Neural cell (in vitro differentiated cells): ENCODE results near the gene CACNA2D1.

Experiments
- EP300 ChIP-seq: fragments of 450-650 bp; conservative IDR thresholded peaks from 2 replicates; pipeline ENCODE4 v1.6.1; 2014; ENCODE audit warnings: antibody characterized with exemption, mild to moderate bottlenecking, moderate library complexity; ENCODE audit not compliant: poor library complexity, severe bottlenecking
- EZH2 ChIP-seq: fragments of 200-600, 300-800 bp; shearing (Covaris generic), sonication (generic); IDR thresholded peaks from 2 replicates; pipeline ENCODE4 v1.6.1; 2014; ENCODE audit warnings: antibody characterized with exemption, low read length, borderline replicate concordance, mild to moderate bottlenecking; ENCODE audit not compliant: insufficient read depth, poor library complexity, severe bottlenecking
- POLR2AphosphoS5 ChIP-seq: IDR thresholded peaks from 2 replicates; pipeline ENCODE4 v1.6.1; 2012
- RAD21 ChIP-seq: fragments of 450-650 bp; conservative IDR thresholded peaks from 2 replicates; pipeline ENCODE4 v1.6.1; 2014; ENCODE audit warnings: antibody characterized with exemption, mild to moderate bottlenecking, moderate library complexity
- TAF1 ChIP-seq: IDR thresholded peaks from 2 replicates; pipeline ENCODE4 v1.6.1; 2012; ENCODE audit warnings: low read depth
- TF ChIP-seq, protein P1 (sequence below): fragments of 450-650 bp; IDR thresholded peaks from 2 replicates; pipeline ENCODE4 v1.5.1; 2014; ENCODE audit warnings: antibody characterized with exemption, mild to moderate bottlenecking, moderate library complexity; ENCODE audit not compliant: poor library complexity, severe bottlenecking

DNA sequence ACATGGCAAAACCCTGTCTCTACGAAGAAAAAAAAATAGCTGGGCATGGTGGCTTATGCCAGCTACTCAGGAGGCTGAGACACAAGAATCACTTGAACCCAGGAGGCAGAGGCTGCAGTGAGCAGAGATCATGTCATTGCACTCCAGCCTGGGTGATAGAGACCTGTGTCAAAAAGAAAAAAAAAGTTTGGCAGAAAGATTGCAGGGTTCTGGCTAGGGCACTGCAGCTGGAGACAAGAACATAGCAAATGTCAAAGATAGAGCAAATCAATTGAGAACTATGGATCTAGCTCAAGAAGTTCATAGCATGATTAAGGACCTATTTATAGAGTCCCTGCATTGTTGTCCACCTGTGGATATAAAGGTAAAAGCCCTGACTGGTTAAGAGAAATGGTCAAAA, 79.5 kb downstream of the CACNA2D1 start:
- TF ChIP-seq RAD21 (no peak), POLR2AphosphoS5 (no peak), EZH2 (no peak), TAF1 (no peak), EP300 (no peak)
- TF ChIP-seq, protein P1, sequence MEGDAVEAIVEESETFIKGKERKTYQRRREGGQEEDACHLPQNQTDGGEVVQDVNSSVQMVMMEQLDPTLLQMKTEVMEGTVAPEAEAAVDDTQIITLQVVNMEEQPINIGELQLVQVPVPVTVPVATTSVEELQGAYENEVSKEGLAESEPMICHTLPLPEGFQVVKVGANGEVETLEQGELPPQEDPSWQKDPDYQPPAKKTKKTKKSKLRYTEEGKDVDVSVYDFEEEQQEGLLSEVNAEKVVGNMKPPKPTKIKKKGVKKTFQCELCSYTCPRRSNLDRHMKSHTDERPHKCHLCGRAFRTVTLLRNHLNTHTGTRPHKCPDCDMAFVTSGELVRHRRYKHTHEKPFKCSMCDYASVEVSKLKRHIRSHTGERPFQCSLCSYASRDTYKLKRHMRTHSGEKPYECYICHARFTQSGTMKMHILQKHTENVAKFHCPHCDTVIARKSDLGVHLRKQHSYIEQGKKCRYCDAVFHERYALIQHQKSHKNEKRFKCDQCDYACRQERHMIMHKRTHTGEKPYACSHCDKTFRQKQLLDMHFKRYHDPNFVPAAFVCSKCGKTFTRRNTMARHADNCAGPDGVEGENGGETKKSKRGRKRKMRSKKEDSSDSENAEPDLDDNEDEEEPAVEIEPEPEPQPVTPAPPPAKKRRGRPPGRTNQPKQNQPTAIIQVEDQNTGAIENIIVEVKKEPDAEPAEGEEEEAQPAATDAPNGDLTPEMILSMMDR: no peak
